ENCODE results near the gene FAM120B. TPM values are rescaled to one million over a fixed set of nuclear protein-coding genes. Genes with fewer than 3 reads are reported as not detected.
"Not testable (repeated sequence)": the region's sequence is repeated elsewhere in the genome, so short reads cannot be mapped to it uniquely, and the experiment has no call there.

FAM120B gene
- total and polyA plus RNA-seq, 2 experiments from 2014 or later = 17.1 to 29.1 TPM

DNA sequence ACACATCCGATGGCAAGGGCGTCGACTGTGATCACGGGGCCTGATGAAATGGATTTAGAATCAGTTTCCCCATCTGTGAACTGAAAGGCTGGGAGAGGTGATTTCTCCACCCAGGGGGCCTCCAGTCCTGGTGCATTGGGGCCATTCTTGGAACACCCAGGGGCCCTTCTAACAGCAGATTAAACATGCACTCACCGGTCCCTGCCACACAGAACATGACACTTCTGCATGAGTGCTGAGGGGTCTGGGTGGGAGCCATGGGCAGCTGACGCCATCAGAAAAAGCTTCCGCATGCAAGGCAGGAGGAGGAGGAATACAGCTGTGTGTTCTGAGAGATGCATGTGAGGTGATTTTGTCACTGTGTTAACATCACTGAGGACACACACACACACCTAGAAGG lies 42.5 kb upstream of the FAM120B start:
- Histone ChIP-seq H3K4me2 (ENCODE audit: unreplicated experiment) (no peak overlapping the region), H3F3A (ENCODE audit: insufficient read depth) (no peaks in the 10 kb centered on the region), H3K9me2 (ENCODE audit: insufficient read depth) (no peaks in the 10 kb centered on the region), H3K4me1 (ENCODE audit: insufficient read depth) (no peaks in the 10 kb centered on the region), H3K9me3 (ENCODE audit: low read depth) (no peaks in the 10 kb centered on the region), H3K9ac (no peak overlapping the region), H3K79me2 (ENCODE audit: insufficient read depth) (no peaks in the 10 kb centered on the region), H3K4me3 (no peak overlapping the region), H3K36me3 (ENCODE audit: low read depth) (no peaks in the 10 kb centered on the region), H3K27ac (no peak overlapping the region), H2AFZ (no peak overlapping the region), H4K20me1 (ENCODE audit: insufficient read depth) (no peaks in the 10 kb centered on the region), H3K27me3 (replicated peaks; ENCODE audit: insufficient read depth) (0 out of 2 replicates have a peak, but pooled peaks cover 5% of the 10 kb centered on the region)
- WGBS, 2 experiments (ENCODE audit: low coverage in 1 of 2, low lambda C conversion rate in 2 of 2, missing lambda C conversion rate in 2 of 2) = 75 to 79% methylated on average over 7 of the region's 7 CpGs
- in situ Hi-C loops (cut with MboI) = no loop called here
- DNase-seq = no peak
- TF ChIP-seq EZH2phosphoT487 (IDR thresholded peaks at IDR 0.05; ENCODE audit: insufficient read depth, low read depth) = no peak
- no peak for TF ChIP-seq EZH2 (IDR thresholded peaks at IDR 0.05; ENCODE audit: insufficient read depth, poor library complexity, severe bottlenecking)

DNA sequence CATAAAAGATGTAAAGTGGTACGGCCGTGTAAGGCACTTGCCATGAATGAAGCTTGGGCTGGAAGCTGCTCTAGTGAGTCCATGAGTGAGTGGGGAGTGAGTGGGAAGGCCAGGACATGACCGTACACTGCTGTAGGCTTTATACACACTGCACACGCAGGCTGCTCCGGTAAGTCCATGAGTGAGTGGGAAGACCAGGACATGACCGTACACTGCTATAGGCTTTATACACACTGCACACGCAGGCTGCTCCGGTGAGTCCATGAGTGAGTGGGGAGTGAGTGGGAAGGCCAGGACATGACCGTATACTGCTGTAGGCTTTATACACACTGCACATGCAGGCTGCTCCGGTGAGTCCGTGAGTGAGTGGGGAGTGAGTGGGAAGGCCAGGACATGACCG lies 41.9 kb upstream of the FAM120B start:
- H3K79me2 ChIP-seq (ENCODE audit: insufficient read depth); H4K20me1 ChIP-seq (ENCODE audit: insufficient read depth); H3K9me2 ChIP-seq (ENCODE audit: insufficient read depth); H3K27ac ChIP-seq; DNase-seq; H2AFZ ChIP-seq; in situ Hi-C loops (cut with MboI); H3K4me1 ChIP-seq (ENCODE audit: insufficient read depth); H3K36me3 ChIP-seq (ENCODE audit: low read depth); H3K9ac ChIP-seq; H3K4me3 ChIP-seq; H3K9me3 ChIP-seq (ENCODE audit: low read depth); H3K27me3 ChIP-seq (replicated peaks; ENCODE audit: insufficient read depth); H3K4me2 ChIP-seq (ENCODE audit: unreplicated experiment); H3F3A ChIP-seq (ENCODE audit: insufficient read depth): not testable (repeated sequence)
- WGBS, 2 experiments (ENCODE audit: low coverage in 1 of 2, low lambda C conversion rate in 2 of 2, missing lambda C conversion rate in 2 of 2) = 67 to 79% methylated on average over 7 to 12 of the region's 12 CpGs

DNA sequence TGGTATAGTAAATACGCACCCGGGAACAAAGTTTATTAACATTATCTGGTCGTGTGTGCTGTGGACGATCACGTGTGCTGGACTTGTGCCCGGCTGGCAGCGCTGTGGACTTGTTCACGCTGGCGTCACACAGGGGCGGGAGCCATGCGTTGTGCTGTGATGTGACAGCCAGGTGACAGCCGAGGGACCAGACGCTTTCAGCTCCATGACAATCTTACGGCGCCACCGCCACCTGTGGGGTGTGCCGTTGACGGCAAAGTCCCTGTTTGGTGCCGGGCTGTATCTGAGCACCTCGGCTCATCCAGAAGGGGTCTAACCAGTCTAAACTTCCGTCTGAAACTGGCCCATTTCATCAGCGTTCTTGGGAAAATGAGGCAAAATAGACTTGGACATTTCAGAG lies 40.9 kb upstream of the FAM120B start:
- TF ChIP-seq EZH2 (IDR thresholded peaks at IDR 0.05; ENCODE audit: insufficient read depth, poor library complexity, severe bottlenecking) = no peak
- no peak for TF ChIP-seq EZH2phosphoT487 (IDR thresholded peaks at IDR 0.05; ENCODE audit: insufficient read depth, low read depth)
- 77 to 78% methylated on average over 22 of the region's 22 CpGs for WGBS, 2 experiments (ENCODE audit: low coverage in 1 of 2, low lambda C conversion rate in 2 of 2, missing lambda C conversion rate in 2 of 2)

DNA sequence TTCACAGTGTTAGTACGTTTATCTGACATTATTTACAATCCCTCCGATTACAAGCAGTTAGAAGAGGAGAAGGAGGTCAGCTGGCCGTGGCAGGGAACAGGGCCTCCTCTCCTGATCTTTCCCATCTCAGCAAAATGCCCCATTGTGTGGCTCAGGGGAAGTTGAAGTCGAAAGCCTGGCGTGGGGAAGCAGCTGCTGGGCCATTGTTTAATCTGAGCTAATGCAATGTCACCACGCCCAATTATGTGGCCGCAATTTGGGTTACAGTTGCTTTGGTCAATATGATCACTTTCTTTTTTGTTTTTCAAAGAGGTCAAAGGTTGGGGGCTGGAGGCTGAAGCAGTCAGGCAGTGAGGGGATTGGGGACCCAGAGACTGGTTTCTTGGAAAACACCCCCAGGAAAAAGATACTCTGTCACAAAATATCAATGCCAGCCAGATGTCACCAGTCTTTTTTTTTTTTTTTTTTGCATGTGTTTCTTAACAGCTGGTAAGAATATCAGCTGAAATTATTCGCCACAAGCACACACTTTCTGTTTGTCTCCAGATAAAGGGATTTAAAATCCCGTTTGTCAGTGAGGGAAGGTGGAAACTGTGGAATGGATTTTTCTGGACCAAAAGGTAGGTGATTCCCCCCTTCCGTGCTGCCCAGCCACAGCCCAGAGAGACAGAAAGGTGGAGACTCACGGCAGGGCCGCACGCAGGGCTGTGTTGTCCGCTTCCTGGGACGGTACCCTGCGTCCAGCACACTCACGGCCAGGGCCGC lies 40.3 kb upstream of the FAM120B start:
- in situ Hi-C loops (cut with MboI) = no loop called here
- no peak for DNase-seq
- no peak overlapping the region for H3K4me3 ChIP-seq

More for the DNA sequence above, 40.9 kb upstream of the FAM120B start:
- Histone ChIP-seq H4K20me1 (ENCODE audit: insufficient read depth) (no peaks in the 10 kb centered on the region), H3K27me3 (replicated peaks; ENCODE audit: insufficient read depth) (0 out of 2 replicates have a peak, but pooled peaks cover 5% of the 10 kb centered on the region), H3K27ac (no peak overlapping the region), H3K9ac (no peak overlapping the region), H3K9me2 (ENCODE audit: insufficient read depth) (no peaks in the 10 kb centered on the region), H3K4me2 (ENCODE audit: unreplicated experiment) (no peak overlapping the region), H3K9me3 (ENCODE audit: low read depth) (no peaks in the 10 kb centered on the region), H3F3A (ENCODE audit: insufficient read depth) (no peaks in the 10 kb centered on the region), H3K4me1 (ENCODE audit: insufficient read depth) (no peaks in the 10 kb centered on the region), H3K79me2 (ENCODE audit: insufficient read depth) (no peaks in the 10 kb centered on the region), H3K4me3 (no peak overlapping the region), H2AFZ (no peak overlapping the region), H3K36me3 (ENCODE audit: low read depth) (no peaks in the 10 kb centered on the region)
- DNase-seq = no peak
- in situ Hi-C loops (cut with MboI) = no loop called here

More for the DNA sequence above, 40.3 kb upstream of the FAM120B start:
- no peak overlapping the region for H2AFZ ChIP-seq
- H3K27ac ChIP-seq = no peak overlapping the region
- 0 out of 2 replicates have a peak, but pooled peaks cover 5% of the 10 kb centered on the region for H3K27me3 ChIP-seq (replicated peaks; ENCODE audit: insufficient read depth)
- H4K20me1 ChIP-seq (ENCODE audit: insufficient read depth) = no peaks in the 10 kb centered on the region
- WGBS, 2 experiments (ENCODE audit: low coverage in 1 of 2, low lambda C conversion rate in 2 of 2, missing lambda C conversion rate in 2 of 2) = 58 to 70% methylated on average over 15 to 17 of the region's 18 CpGs
- no peaks in the 10 kb centered on the region for H3K79me2 ChIP-seq (ENCODE audit: insufficient read depth)
- no peaks in the 10 kb centered on the region for H3F3A ChIP-seq (ENCODE audit: insufficient read depth)
- H3K9me3 ChIP-seq (ENCODE audit: low read depth) = no peaks in the 10 kb centered on the region
- H3K4me2 ChIP-seq (ENCODE audit: unreplicated experiment) = no peak overlapping the region
- no peak overlapping the region for H3K9ac ChIP-seq
- H3K36me3 ChIP-seq (ENCODE audit: low read depth) = no peaks in the 10 kb centered on the region
- H3K9me2 ChIP-seq (ENCODE audit: insufficient read depth) = no peaks in the 10 kb centered on the region
- TF ChIP-seq EZH2 (IDR thresholded peaks at IDR 0.05; ENCODE audit: insufficient read depth, poor library complexity, severe bottlenecking) (no peak), EZH2phosphoT487 (IDR thresholded peaks at IDR 0.05; ENCODE audit: insufficient read depth, low read depth) (no peak)
- H3K4me1 ChIP-seq (ENCODE audit: insufficient read depth) = no peaks in the 10 kb centered on the region
